ENCODE measurements around the gene DYNLRB1. TPM values are rescaled to one million over a fixed set of nuclear protein-coding genes. Genes with fewer than 3 reads are reported as not detected.

The DYNLRB1 gene
- total RNA-seq, 1 donor from 2014 or later, result 208 TPM

- peaks cover 11% of the 10 kb centered on the region for H3K27me3 Mint-ChIP-seq
- H3K27ac Mint-ChIP-seq, result no peak overlapping the region
- DNase-seq (ENCODE audit: low spot score, unreplicated experiment), result no peak
- peaks cover 23% of the 10 kb centered on the region for H3K4me1 Mint-ChIP-seq (ENCODE audit: low read depth)
- H3K9me3 Mint-ChIP-seq (ENCODE audit: low read depth), result no peaks in the 10 kb centered on the region
- H3K36me3 Mint-ChIP-seq (ENCODE audit: insufficient read depth), result peaks cover 15% of the 10 kb centered on the region
- peak overlapping the region; percentile 20 for H3K4me3 Mint-ChIP-seq (ENCODE audit: low read depth)
- TF ChIP-seq CTCF (IDR thresholded peaks at IDR 0.05; ENCODE audit: unreplicated experiment), result no peak
Observed at GRCh38 chr20:34544109-34544796, 28.0 kb downstream of the DYNLRB1 start.

GRCh38 chr20:34546751-34547181 lies 30.5 kb downstream of the DYNLRB1 start:
- peak overlapping the region; percentile 14 for H3K27ac Mint-ChIP-seq
- peaks cover 2% of the 10 kb centered on the region for H3K36me3 Mint-ChIP-seq (ENCODE audit: insufficient read depth)
- H3K4me1 Mint-ChIP-seq (ENCODE audit: low read depth), result peaks cover 30% of the 10 kb centered on the region
- H3K27me3 Mint-ChIP-seq, result peaks cover 11% of the 10 kb centered on the region
- TF ChIP-seq CTCF (IDR thresholded peaks at IDR 0.05; ENCODE audit: unreplicated experiment), result no peak
- H3K4me3 Mint-ChIP-seq (ENCODE audit: low read depth), result peak overlapping the region; percentile 33
- no peak for DNase-seq (ENCODE audit: low spot score, unreplicated experiment)
- H3K9me3 Mint-ChIP-seq (ENCODE audit: low read depth), result no peaks in the 10 kb centered on the region

DNA sequence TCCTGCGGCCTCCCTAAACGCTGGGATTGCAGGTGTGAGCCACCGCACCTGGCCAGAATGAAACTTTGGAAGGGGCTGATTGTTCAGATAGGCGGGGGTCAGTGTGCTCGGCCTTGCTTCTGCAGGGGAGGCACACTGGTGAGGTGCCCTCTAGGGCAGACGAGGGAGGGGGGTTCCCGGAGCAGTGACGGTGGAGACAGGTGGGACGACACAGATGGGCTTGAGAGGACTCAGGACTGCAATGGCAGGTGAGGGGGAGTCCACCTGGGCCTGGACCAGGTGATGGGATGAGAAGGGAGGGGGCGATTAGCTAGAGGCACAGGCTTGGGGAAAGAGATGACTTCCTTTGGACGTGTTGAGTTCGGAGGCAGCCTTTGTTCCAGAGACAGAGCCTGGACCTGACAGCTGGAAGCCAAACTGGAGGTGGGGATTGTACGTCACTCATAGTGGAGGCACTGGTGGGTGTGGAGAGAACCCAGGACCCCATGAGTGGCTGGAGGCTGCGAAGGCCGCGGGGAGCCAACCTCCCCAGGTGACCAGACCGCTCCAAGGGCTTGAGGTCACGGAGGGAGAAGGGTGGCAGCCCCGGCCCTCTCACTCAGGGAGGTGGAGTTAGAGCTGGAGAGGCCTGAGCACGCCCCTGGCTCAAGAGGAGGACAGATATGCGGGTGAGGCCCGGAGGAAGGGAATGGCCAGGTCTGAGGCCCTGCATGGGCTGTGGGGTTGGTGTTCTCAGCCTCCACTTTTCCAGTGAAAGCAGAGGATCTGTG lies 31.8 kb downstream of the DYNLRB1 start:
- Mint-ChIP-seq H3K4me3 (ENCODE audit: low read depth) (no peak overlapping the region), H3K27me3 (peaks cover 11% of the 10 kb centered on the region), H3K27ac (no peak overlapping the region), H3K9me3 (ENCODE audit: low read depth) (no peaks in the 10 kb centered on the region), H3K36me3 (ENCODE audit: insufficient read depth) (no peaks in the 10 kb centered on the region), H3K4me1 (ENCODE audit: low read depth) (peaks cover 30% of the 10 kb centered on the region)
- TF ChIP-seq CTCF (IDR thresholded peaks at IDR 0.05; ENCODE audit: unreplicated experiment), result no peak
- DNase-seq (ENCODE audit: low spot score, unreplicated experiment), result no peak

- H3K4me3 Mint-ChIP-seq (ENCODE audit: low read depth), result no peak overlapping the region
Observed at GRCh38 chr20:34549291-34549928, 33.2 kb downstream of the DYNLRB1 start.

More at GRCh38 chr20:34549291-34549928, 33.2 kb downstream of the DYNLRB1 start:
- TF ChIP-seq CTCF (IDR thresholded peaks at IDR 0.05; ENCODE audit: unreplicated experiment), result no peak
- no peaks in the 10 kb centered on the region for H3K9me3 Mint-ChIP-seq (ENCODE audit: low read depth)
- no peak for DNase-seq (ENCODE audit: low spot score, unreplicated experiment)
- peak overlapping the region; percentile 32 for H3K27ac Mint-ChIP-seq
- peaks cover 20% of the 10 kb centered on the region for H3K4me1 Mint-ChIP-seq (ENCODE audit: low read depth)
- H3K36me3 Mint-ChIP-seq (ENCODE audit: insufficient read depth), result no peaks in the 10 kb centered on the region
- H3K27me3 Mint-ChIP-seq, result peaks cover 11% of the 10 kb centered on the region
